ENCODE data around the gene ABLIM2. TPM values are rescaled to one million over a fixed set of nuclear protein-coding genes. Genes with fewer than 3 reads are reported as not detected.
A peak's percentile ranks its signal among the peaks of the same experiment; 100 is the strongest.

The ABLIM2 gene
- total and polyA plus RNA-seq, 2 of the 13 experiments (the other 11 are each of a cell fraction or from before 2014, with no cell fraction given): 0.20 to 0.37 TPM

- TF ChIP-seq, protein P1, sequence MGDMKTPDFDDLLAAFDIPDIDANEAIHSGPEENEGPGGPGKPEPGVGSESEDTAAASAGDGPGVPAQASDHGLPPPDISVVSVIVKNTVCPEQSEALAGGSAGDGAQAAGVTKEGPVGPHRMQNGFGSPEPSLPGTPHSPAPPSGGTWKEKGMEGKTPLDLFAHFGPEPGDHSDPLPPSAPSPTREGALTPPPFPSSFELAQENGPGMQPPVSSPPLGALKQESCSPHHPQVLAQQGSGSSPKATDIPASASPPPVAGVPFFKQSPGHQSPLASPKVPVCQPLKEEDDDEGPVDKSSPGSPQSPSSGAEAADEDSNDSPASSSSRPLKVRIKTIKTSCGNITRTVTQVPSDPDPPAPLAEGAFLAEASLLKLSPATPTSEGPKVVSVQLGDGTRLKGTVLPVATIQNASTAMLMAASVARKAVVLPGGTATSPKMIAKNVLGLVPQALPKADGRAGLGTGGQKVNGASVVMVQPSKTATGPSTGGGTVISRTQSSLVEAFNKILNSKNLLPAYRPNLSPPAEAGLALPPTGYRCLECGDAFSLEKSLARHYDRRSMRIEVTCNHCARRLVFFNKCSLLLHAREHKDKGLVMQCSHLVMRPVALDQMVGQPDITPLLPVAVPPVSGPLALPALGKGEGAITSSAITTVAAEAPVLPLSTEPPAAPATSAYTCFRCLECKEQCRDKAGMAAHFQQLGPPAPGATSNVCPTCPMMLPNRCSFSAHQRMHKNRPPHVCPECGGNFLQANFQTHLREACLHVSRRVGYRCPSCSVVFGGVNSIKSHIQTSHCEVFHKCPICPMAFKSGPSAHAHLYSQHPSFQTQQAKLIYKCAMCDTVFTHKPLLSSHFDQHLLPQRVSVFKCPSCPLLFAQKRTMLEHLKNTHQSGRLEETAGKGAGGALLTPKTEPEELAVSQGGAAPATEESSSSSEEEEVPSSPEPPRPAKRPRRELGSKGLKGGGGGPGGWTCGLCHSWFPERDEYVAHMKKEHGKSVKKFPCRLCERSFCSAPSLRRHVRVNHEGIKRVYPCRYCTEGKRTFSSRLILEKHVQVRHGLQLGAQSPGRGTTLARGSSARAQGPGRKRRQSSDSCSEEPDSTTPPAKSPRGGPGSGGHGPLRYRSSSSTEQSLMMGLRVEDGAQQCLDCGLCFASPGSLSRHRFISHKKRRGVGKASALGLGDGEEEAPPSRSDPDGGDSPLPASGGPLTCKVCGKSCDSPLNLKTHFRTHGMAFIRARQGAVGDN (CRISPR knock-in tag; IDR thresholded peaks at IDR 0.05): peak; percentile 39; the same call in 1 of the 2 replicates
- TF ChIP-seq ZNF879 (CRISPR knock-in tag; IDR thresholded peaks at IDR 0.05): no peak
- TF ChIP-seq ZNF569 (CRISPR knock-in tag; IDR thresholded peaks at IDR 0.05; ENCODE audit: borderline replicate concordance): no peak
- peak; percentile 22; the same call in 1 of the 2 replicates for TF ChIP-seq TBX2 (CRISPR knock-in tag; IDR thresholded peaks at IDR 0.05; ENCODE audit: borderline replicate concordance)
- peak; percentile 36; the same call in 1 of the 2 replicates for TF ChIP-seq NCOR1 (IDR thresholded peaks at IDR 0.05; ENCODE audit: borderline replicate concordance, low read length)
These were observed 195.8 kb downstream of the ABLIM2 start (continued) for GRCh38 chr4:7962609-7963508.

Data from HepG2 (cell line).